Tibial nerve (tissue), 4 donors: ENCODE measurements around the gene SIGLEC15. TPM values are rescaled to one million over a fixed set of nuclear protein-coding genes. Genes with fewer than 3 reads are reported as not detected.

Source experiments
- DNase-seq, 2 donors: peaks; one replicate each; pipeline ENCODE4 v3.0.0-alpha.2; 2019; ENCODE audit warnings: low spot score in 2 of 2
- H3K27ac ChIP-seq, 4 donors: fragments of 200-600 bp; sonication (generic) in 3 of 4; one replicate each; pipeline ENCODE4 v1.5.1; 2017 to 2019; ENCODE audit warnings: mild to moderate bottlenecking in 1 of 4
- H3K27me3 ChIP-seq, 2 donors: fragments of 200-600 bp; sonication (generic) in 1 of 2; one replicate each; pipeline versions ENCODE4 v1.5.1 to v1.6.0; 2017 to 2019
- H3K36me3 ChIP-seq, 3 donors: fragments of 200-600 bp; sonication (generic); one replicate each; pipeline ENCODE4 v1.5.1; 2018 to 2019
- H3K4me1 ChIP-seq, 4 donors: fragments of 200-600 bp; sonication (generic) in 3 of 4; one replicate each; pipeline ENCODE4 v1.5.1; 2017 to 2019
- H3K4me3 ChIP-seq, 4 donors: fragments of 200-600 bp; sonication (generic) in 3 of 4; one replicate each; pipeline ENCODE4 v1.5.1; 2017 to 2019; ENCODE audit warnings: mild to moderate bottlenecking in 1 of 4, moderate library complexity in 1 of 4
- H3K9me3 ChIP-seq, 4 donors: fragments of 200-600 bp; sonication (generic) in 3 of 4; one replicate each; pipeline ENCODE4 v1.5.1; 2017 to 2019
- EP300 ChIP-seq, 2 donors: sonication (generic); formaldehyde crosslinking; IDR thresholded peaks; one replicate each; pipeline ENCODE4 v1.6.1; 2017; ENCODE audit warnings: antibody characterized with exemption in 2 of 2, mild to moderate bottlenecking in 1 of 2
- POLR2A ChIP-seq, 2 donors: fragments of 450-650 bp; IDR thresholded peaks; one replicate each; pipeline ENCODE4 v1.6.1; 2017; ENCODE audit warnings: antibody characterized with exemption in 2 of 2, mild to moderate bottlenecking in 2 of 2, moderate library complexity in 2 of 2
- WGBS, 2 donors: methylation state at CpG; one replicate each; pipeline ENCODE4 v1.1.5; 2018; 5-methylcytosine and 5-hydroxymethylcytosine counted together
- total RNA-seq, 4 donors: library from RNA; depleted of rRNA; stranded (reverse); fragments of >200 nt; gene quantifications; one replicate each; pipeline ENCODE4 v1.1.0, GENCODE V29; 2016
- TF ChIP-seq, protein P1 (sequence below), 5 experiments: fragments of 200-600 bp in 3 of 5; fragments of 450-650 bp in 2 of 5; sonication (generic) in 3 of 5; IDR thresholded peaks; one replicate each; pipeline ENCODE4 v1.5.1; 2016 to 2019; ENCODE audit warnings: antibody characterized with exemption in 5 of 5, mild to moderate bottlenecking in 3 of 5, moderate library complexity in 2 of 5

SIGLEC15 gene
- total RNA-seq, 4 donors from 2014 or later: 4.7 TPM; not detected in 3

DNA sequence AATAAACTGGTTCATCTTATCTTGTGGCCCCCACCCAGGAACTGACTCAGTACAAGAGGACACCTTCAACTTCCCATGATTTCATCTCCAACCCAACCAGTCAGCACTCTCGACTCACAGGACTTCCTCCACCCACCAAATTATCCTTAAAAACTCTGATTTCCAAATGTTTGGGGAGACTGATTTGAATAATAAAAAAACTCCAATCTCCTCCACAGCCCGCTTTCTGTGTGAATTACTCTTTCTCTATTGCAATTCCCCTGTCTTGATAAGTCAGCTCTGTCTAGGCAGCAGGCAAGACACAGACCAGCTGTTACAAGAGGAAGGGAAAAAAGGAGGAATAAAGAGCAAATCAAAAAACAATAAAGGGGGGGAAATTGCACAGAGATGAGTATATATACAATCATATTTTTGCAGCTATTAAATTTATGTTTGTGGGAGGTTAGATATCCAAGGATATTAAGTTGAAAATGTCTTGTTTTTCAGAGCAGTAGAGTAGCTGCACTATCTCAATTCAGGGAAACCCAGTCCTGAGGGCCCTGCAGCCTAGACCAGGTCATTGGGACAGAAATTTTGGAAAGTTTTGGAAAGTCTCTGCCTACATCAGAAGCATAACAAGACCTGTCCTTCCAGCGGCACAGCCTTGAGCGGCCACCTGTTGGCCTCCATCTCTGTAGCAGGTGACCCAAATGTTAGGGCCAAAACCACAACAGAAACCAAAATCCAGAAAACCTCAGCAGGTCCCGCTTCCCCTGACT lies 32.8 kb upstream of the SIGLEC15 start:
- peaks cover 0 to 16% (median 0%) of the 10 kb centered on the region in 4 donors for H3K9me3 ChIP-seq

DNA sequence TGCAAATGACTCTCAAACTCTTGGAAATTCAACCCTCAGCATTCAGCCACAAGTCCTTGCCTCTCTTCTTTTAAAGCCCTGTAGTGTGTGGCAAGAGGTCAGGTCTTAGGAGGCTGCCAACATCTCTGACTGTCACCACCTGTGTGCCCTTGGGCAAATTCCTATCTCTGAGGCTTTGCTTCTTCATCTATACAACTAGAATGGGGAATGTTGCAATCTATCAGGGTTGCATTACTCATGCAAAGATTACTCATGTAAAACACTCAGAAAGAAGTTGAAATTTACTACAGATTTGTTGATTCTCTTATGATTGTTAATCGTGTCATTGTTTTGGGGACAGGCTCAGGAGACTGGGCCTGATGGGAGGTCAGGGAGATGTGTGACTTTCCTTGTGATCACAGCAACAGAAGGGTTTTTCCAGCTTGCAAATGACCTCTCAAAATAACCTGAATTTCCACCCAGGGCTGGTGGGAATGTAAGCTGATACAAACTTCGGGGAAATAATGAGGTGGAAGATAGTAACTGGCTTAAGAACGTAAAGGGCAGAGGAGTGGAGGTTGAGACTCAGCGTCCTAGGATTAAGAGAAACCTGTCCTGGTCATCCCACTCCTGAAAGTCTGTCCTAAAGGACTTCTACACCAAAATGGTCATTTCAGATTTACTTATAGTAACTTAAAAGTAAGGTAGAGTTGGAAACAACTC lies 32.1 kb upstream of the SIGLEC15 start:
- Histone ChIP-seq H3K4me3 (no peak overlapping the region), H3K9me3 (peaks cover 0 to 16% (median 0%) of the 10 kb centered on the region in 4 donors), H3K27me3 (no peaks in the 10 kb centered on the region), H3K4me1 (no peaks in the 10 kb centered on the region), H3K36me3 (no peaks in the 10 kb centered on the region), H3K27ac (no peak overlapping the region)
- DNase-seq: no peak
- TF ChIP-seq EP300 (IDR thresholded peaks at IDR 0.05) (no peak), POLR2A (IDR thresholded peaks at IDR 0.05) (no peak)
- TF ChIP-seq, protein P1, sequence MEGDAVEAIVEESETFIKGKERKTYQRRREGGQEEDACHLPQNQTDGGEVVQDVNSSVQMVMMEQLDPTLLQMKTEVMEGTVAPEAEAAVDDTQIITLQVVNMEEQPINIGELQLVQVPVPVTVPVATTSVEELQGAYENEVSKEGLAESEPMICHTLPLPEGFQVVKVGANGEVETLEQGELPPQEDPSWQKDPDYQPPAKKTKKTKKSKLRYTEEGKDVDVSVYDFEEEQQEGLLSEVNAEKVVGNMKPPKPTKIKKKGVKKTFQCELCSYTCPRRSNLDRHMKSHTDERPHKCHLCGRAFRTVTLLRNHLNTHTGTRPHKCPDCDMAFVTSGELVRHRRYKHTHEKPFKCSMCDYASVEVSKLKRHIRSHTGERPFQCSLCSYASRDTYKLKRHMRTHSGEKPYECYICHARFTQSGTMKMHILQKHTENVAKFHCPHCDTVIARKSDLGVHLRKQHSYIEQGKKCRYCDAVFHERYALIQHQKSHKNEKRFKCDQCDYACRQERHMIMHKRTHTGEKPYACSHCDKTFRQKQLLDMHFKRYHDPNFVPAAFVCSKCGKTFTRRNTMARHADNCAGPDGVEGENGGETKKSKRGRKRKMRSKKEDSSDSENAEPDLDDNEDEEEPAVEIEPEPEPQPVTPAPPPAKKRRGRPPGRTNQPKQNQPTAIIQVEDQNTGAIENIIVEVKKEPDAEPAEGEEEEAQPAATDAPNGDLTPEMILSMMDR (IDR thresholded peaks at IDR 0.05): no peak
- 52 to 67% methylated on average over 4 of the region's 4 CpGs for WGBS, 2 donors

More for the DNA sequence above, 32.8 kb upstream of the SIGLEC15 start:
- Histone ChIP-seq H3K4me1 (no peaks in the 10 kb centered on the region), H3K36me3 (no peaks in the 10 kb centered on the region), H3K4me3 (no peak overlapping the region), H3K27me3 (no peaks in the 10 kb centered on the region), H3K27ac (no peak overlapping the region)
- WGBS, 2 donors: 85 to 88% methylated on average over 5 of the region's 5 CpGs
- TF ChIP-seq POLR2A (IDR thresholded peaks at IDR 0.05) (no peak), EP300 (IDR thresholded peaks at IDR 0.05) (no peak)
- TF ChIP-seq, protein P1 (IDR thresholded peaks at IDR 0.05): no peak
- no peak for DNase-seq

DNA sequence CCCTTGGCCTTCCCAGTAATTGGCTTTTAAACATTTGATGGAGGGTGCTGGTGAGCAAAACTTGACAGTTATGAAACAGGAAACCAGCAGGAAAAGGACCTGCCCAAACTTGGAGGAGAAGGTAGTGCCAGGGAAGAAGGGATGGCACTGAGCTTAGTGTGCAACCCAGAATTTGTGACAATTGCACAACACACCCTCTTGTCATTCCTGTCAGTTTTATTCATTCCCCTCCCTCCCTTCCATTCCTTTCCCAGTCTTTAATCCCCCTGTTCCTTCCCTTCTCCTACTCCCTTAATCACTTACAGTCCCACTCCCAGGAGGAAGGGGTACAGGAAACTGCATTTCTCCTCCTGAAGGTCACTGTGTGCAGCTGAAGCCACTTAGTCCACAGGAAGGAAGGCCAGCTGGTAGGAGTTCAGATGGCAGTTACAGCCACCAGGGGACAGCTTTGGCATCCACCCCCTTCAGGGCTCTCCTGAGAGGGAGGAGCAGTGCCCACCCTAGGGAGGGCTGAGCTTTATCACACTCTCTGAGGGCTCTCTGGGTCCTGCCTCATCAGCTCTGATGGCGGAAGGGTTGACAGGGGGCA lies 24.0 kb upstream of the SIGLEC15 start:
- no peak overlapping the region for H3K4me3 ChIP-seq
- no peak overlapping the region for H3K27ac ChIP-seq
- no peak for DNase-seq
- no peaks in the 10 kb centered on the region for H3K4me1 ChIP-seq
- peaks cover 0 to 29% (median 4%) of the 10 kb centered on the region in 4 donors for H3K9me3 ChIP-seq
- 78 to 100% methylated on average over 1 of the region's 1 CpG for WGBS, 2 donors
- TF ChIP-seq, protein P1 (IDR thresholded peaks at IDR 0.05): no peak
- no peak for TF ChIP-seq EP300 (IDR thresholded peaks at IDR 0.05)
- no peak for TF ChIP-seq POLR2A (IDR thresholded peaks at IDR 0.05)
- H3K27me3 ChIP-seq: no peaks in the 10 kb centered on the region
- peaks cover 0 to 7% (median 0%) of the 10 kb centered on the region in 3 donors for H3K36me3 ChIP-seq

DNA sequence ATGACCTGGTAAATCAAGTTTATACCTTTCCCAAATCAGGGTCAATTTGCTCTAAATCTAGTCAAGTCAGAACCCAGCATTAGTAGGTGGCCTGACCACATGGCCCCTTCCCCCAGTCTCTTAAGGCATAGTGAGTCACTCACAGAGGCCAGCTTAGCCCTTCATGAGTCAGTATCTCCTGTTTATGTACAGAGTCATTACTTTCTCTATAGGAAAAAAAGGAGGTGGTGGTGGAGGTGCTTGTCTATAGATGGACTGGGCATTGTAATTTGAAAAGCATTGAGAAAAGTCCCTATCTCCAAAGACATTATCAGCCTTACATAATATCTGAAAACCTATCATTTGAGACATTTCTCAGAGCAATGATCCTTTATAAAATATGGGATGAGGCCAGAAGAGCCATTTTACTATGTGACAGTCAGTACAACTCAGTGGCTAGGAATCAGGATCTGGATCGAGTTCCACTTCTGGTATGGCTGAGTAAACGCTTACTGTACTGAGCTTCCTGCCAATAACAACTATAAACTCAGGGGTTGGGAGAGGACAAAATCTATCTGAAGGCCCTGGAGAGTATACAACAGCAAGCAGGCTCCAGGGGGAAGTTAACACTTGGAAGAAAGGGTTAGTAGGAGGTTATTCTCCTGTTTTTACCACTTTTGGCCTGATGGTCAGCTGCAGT lies 22.5 kb upstream of the SIGLEC15 start:
- Histone ChIP-seq H3K9me3 (peaks cover 0 to 29% (median 4%) of the 10 kb centered on the region in 4 donors), H3K4me3 (no peak overlapping the region), H3K4me1 (no peaks in the 10 kb centered on the region), H3K27ac (no peak overlapping the region), H3K27me3 (no peaks in the 10 kb centered on the region), H3K36me3 (peaks cover 0 to 7% (median 0%) of the 10 kb centered on the region in 3 donors)
- WGBS, 2 donors: 70 to 72% methylated on average over 2 of the region's 2 CpGs
- no peak for DNase-seq
- TF ChIP-seq POLR2A (IDR thresholded peaks at IDR 0.05) (no peak), EP300 (IDR thresholded peaks at IDR 0.05) (no peak)
- TF ChIP-seq, protein P1 (IDR thresholded peaks at IDR 0.05): no peak
